Tibial nerve (tissue), 4 donors: ENCODE results near the gene OR5H15. TPM values are rescaled to one million over a fixed set of nuclear protein-coding genes. Genes with fewer than 3 reads are reported as not detected.
"Not testable (repeated sequence)": the region's sequence is repeated elsewhere in the genome, so short reads cannot be mapped to it uniquely, and the experiment has no call there.

Experiments
- DNase-seq, 2 donors: peaks; one replicate each; pipeline ENCODE4 v3.0.0-alpha.2; 2019; ENCODE audit warnings: low spot score in 2 of 2
- H3K27ac ChIP-seq, 4 donors: fragments of 200-600 bp; sonication (generic) in 3 of 4; one replicate each; pipeline ENCODE4 v1.5.1; 2017 to 2019; ENCODE audit warnings: mild to moderate bottlenecking in 1 of 4
- H3K27me3 ChIP-seq, 2 donors: fragments of 200-600 bp; sonication (generic) in 1 of 2; one replicate each; pipeline versions ENCODE4 v1.5.1 to v1.6.0; 2017 to 2019
- H3K36me3 ChIP-seq, 3 donors: fragments of 200-600 bp; sonication (generic); one replicate each; pipeline ENCODE4 v1.5.1; 2018 to 2019
- H3K4me1 ChIP-seq, 4 donors: fragments of 200-600 bp; sonication (generic) in 3 of 4; one replicate each; pipeline ENCODE4 v1.5.1; 2017 to 2019
- H3K4me3 ChIP-seq, 4 donors: fragments of 200-600 bp; sonication (generic) in 3 of 4; one replicate each; pipeline ENCODE4 v1.5.1; 2017 to 2019; ENCODE audit warnings: mild to moderate bottlenecking in 1 of 4, moderate library complexity in 1 of 4
- H3K9me3 ChIP-seq, 4 donors: fragments of 200-600 bp; sonication (generic) in 3 of 4; one replicate each; pipeline ENCODE4 v1.5.1; 2017 to 2019
- EP300 ChIP-seq, 2 donors: sonication (generic); formaldehyde crosslinking; IDR thresholded peaks; one replicate each; pipeline ENCODE4 v1.6.1; 2017; ENCODE audit warnings: antibody characterized with exemption in 2 of 2, mild to moderate bottlenecking in 1 of 2
- POLR2A ChIP-seq, 2 donors: fragments of 450-650 bp; IDR thresholded peaks; one replicate each; pipeline ENCODE4 v1.6.1; 2017; ENCODE audit warnings: antibody characterized with exemption in 2 of 2, mild to moderate bottlenecking in 2 of 2, moderate library complexity in 2 of 2
- WGBS, 2 donors: methylation state at CpG; one replicate each; pipeline ENCODE4 v1.1.5; 2018; 5-methylcytosine and 5-hydroxymethylcytosine counted together
- total RNA-seq, 4 donors: library from RNA; depleted of rRNA; stranded (reverse); fragments of >200 nt; gene quantifications; one replicate each; pipeline ENCODE4 v1.1.0, GENCODE V29; 2016
- TF ChIP-seq, protein P1 (sequence below), 5 experiments: fragments of 200-600 bp in 3 of 5; fragments of 450-650 bp in 2 of 5; sonication (generic) in 3 of 5; IDR thresholded peaks; one replicate each; pipeline ENCODE4 v1.5.1; 2016 to 2019; ENCODE audit warnings: antibody characterized with exemption in 5 of 5, mild to moderate bottlenecking in 3 of 5, moderate library complexity in 2 of 5

The OR5H15 gene
- total RNA-seq, 4 donors from 2014 or later, result not detected

DNA sequence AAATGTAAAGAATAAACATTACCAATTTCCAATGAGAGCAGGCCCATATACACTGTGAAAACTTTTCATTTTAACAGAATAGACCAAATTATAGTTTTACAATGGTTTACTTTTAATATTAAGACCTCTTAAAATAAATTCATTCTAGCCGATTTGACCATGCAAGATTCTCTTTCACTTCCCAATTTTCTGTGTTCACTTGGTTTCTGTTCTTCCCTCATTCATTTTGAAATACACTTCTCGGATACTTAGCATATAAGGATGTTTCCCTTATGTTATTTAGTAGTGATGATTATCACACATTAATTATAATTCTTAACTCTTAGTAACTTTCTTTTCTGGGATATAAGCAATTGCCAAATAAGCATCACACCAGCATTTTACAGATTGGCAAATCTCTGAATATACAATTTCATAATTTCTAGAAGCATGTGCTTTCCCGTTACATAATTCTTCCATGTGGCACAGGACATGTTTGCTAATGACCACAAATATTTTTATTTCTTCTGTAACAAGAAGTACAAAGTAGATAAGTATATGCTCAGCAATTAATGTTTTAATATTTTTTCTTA, 13.9 kb downstream of the OR5H15 start:
- Histone ChIP-seq H3K4me1 (no peaks in the 10 kb centered on the region), H3K36me3 (no peaks in the 10 kb centered on the region), H3K4me3 (no peak overlapping the region), H3K27ac (no peak overlapping the region), H3K27me3 (no peaks in the 10 kb centered on the region), H3K9me3 (no peaks in the 10 kb centered on the region)
- DNase-seq, result no peak
- WGBS, 2 donors, result 81 to 82% methylated on average over 3 of the region's 3 CpGs
- no peak for TF ChIP-seq EP300 (IDR thresholded peaks at IDR 0.05)
- TF ChIP-seq POLR2A (IDR thresholded peaks at IDR 0.05), result no peak
- TF ChIP-seq, protein P1, sequence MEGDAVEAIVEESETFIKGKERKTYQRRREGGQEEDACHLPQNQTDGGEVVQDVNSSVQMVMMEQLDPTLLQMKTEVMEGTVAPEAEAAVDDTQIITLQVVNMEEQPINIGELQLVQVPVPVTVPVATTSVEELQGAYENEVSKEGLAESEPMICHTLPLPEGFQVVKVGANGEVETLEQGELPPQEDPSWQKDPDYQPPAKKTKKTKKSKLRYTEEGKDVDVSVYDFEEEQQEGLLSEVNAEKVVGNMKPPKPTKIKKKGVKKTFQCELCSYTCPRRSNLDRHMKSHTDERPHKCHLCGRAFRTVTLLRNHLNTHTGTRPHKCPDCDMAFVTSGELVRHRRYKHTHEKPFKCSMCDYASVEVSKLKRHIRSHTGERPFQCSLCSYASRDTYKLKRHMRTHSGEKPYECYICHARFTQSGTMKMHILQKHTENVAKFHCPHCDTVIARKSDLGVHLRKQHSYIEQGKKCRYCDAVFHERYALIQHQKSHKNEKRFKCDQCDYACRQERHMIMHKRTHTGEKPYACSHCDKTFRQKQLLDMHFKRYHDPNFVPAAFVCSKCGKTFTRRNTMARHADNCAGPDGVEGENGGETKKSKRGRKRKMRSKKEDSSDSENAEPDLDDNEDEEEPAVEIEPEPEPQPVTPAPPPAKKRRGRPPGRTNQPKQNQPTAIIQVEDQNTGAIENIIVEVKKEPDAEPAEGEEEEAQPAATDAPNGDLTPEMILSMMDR (IDR thresholded peaks at IDR 0.05), result no peak

DNA sequence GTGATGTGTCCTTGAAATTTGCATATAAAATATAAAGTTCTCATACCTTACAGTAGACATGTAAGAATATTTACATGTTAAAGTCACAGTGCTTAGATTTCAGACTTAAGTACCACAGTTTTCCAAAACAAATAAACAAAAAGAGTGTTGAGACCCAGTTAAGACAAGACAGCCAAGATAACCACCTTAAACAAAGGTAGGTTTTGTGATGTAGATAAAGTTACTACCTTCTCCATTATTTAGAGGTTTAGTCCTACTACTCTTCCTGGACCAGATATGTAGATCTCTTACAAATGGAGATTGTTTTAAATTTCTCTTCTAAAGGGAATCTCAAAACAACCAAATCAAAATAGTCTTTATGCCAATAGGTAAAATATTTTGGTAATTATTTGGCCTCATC, 15.7 kb downstream of the OR5H15 start:
- no peak overlapping the region for H3K27ac ChIP-seq
- H3K9me3 ChIP-seq, result no peaks in the 10 kb centered on the region
- no peak for DNase-seq
- no peak overlapping the region for H3K4me3 ChIP-seq
- H3K36me3 ChIP-seq, result no peaks in the 10 kb centered on the region
- H3K27me3 ChIP-seq, result no peaks in the 10 kb centered on the region
- TF ChIP-seq, protein P1 (IDR thresholded peaks at IDR 0.05), result no peak
- TF ChIP-seq POLR2A (IDR thresholded peaks at IDR 0.05), result no peak
- TF ChIP-seq EP300 (IDR thresholded peaks at IDR 0.05), result no peak
- H3K4me1 ChIP-seq, result no peaks in the 10 kb centered on the region

DNA sequence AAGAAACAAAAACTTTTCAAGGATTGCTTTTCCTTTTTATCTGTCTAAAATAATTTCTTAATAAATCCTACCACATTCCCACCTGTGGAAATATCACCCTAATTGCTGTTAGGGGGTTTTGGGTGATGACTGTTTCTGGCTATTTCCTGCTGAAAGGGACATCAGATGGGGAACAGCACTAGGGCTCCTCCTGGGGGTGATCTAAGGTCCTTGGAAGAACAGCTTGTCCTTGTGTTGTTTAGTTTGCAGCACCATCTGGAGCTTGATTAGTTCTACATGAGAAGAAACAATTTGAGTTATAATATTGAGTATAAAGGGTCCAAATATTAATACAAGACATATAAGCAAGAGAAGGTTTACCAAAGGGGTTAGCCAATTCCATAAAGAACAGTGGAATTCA, 18.7 kb downstream of the OR5H15 start:
- Histone ChIP-seq H3K27me3 (no peaks in the 10 kb centered on the region), H3K4me3 (no peak overlapping the region), H3K36me3 (no peaks in the 10 kb centered on the region), H3K27ac (no peak overlapping the region), H3K9me3 (no peaks in the 10 kb centered on the region), H3K4me1 (no peaks in the 10 kb centered on the region)
- no peak for TF ChIP-seq POLR2A (IDR thresholded peaks at IDR 0.05)
- no peak for DNase-seq

GRCh38 chr3:98188545-98188944, 22.0 kb downstream of the OR5H15 start:
- Histone ChIP-seq H3K9me3 (no peaks in the 10 kb centered on the region), H3K36me3 (no peaks in the 10 kb centered on the region), H3K27me3 (no peaks in the 10 kb centered on the region), H3K4me3 (no peak overlapping the region), H3K27ac (no peak overlapping the region), H3K4me1 (no peaks in the 10 kb centered on the region)
- 35 to 48% methylated on average over 3 of the region's 3 CpGs for WGBS, 2 donors
- TF ChIP-seq POLR2A (IDR thresholded peaks at IDR 0.05), result no peak
- TF ChIP-seq, protein P1 (IDR thresholded peaks at IDR 0.05), result peak in 1 of 5 experiments; percentile 26
- TF ChIP-seq EP300 (IDR thresholded peaks at IDR 0.05), result no peak
- DNase-seq, result no peak

DNA sequence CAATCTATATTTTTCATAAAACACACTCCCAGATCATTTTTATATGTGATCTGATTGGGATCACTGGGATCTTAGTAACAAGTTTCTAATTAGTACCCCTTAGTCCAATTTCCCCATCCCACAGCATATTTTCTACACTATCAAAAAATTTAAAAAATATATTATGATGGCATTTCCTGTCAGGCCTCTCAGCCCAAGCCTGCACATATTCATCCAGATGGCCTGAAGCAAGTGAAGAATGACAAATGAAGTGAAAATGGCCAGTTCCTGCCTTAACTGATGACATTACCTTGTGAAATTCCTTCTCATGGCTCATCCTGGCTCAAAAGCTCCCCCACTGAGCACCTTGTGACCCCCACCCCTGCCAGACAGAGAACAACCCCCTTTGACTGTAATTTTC, 24.4 kb downstream of the OR5H15 start:
- DNase-seq, H3K27ac ChIP-seq, H3K27me3 ChIP-seq, H3K9me3 ChIP-seq, H3K4me3 ChIP-seq, H3K36me3 ChIP-seq, H3K4me1 ChIP-seq: not testable (repeated sequence)

DNA sequence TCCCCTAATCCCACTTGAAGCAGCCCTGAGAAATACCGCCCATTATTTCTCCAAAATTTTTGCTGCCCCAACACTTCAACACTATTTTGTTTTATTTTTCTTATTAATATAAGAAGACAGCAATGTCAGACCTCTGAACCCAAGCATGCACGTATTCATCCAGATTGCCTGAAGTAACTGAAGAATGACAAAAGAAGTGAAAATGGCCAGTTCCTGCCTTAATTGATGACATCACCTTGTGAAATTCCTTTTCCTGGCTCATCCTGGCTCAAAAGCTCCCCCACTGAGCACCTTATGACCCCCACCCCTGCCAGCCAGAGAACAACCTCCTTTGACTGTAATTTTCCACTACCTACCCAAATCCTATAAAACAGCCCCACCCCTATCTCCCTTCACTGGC, 29.8 kb downstream of the OR5H15 start:
- H3K4me1 ChIP-seq, H3K9me3 ChIP-seq, DNase-seq, H3K36me3 ChIP-seq, H3K4me3 ChIP-seq, H3K27ac ChIP-seq, H3K27me3 ChIP-seq: not testable (repeated sequence)
- WGBS, 2 donors, result 41 to 61% methylated on average over 2 of the region's 2 CpGs

DNA sequence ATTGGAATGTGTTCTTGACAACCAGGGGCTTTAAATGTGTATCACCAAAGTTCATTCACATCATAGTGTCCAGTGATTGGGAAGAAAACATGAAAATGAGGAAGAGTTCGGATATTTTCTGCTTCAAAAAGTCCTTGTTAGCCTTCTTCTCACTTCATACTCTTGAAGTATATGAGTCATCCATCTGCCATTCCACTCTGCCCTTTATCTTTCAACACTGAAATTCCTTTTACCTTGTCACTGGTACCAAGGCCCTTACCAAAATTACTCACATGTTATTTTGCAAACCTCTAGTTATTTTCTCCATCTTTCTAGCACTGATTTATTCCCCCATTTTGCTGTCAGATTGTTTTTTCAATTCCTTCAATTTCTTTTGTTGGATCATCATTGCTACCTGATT, 32.5 kb downstream of the OR5H15 start:
- Histone ChIP-seq H3K36me3 (no peaks in the 10 kb centered on the region), H3K4me3 (no peak overlapping the region), H3K27ac (no peak overlapping the region), H3K9me3 (no peaks in the 10 kb centered on the region), H3K27me3 (no peaks in the 10 kb centered on the region), H3K4me1 (no peaks in the 10 kb centered on the region)
- 68 to 74% methylated on average over 1 of the region's 1 CpG for WGBS, 2 donors
- TF ChIP-seq EP300 (IDR thresholded peaks at IDR 0.05) (no peak), POLR2A (IDR thresholded peaks at IDR 0.05) (no peak)
- TF ChIP-seq, protein P1 (IDR thresholded peaks at IDR 0.05), result no peak
- no peak for DNase-seq
